Measurements from ENCODE around the gene PIGN. TPM values are rescaled to one million over a fixed set of nuclear protein-coding genes. Genes with fewer than 3 reads are reported as not detected.

Gene PIGN
- total RNA-seq, 1 experiment from 2014 or later = 30.9 TPM

DNA sequence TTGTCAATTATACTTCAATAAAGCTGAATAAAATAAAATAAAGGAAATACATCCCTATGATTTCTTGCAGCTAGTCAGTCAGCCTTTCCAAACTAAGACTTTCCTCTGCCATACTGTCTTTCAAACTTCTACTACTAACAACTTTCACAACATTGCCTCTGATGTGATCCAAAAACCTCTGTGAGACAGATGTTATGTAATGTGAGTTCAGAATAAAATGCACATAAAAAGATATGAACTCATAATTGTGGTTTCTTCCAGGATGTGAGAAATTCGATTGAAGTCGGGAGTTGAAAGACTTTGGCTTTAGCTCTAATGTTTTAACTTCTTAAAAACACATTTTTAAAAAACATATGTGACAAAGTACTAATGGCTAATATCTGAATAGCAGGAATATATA, 98.7 kb downstream of the PIGN start:
- Histone ChIP-seq H3K14ac (ENCODE audit: insufficient read depth, low read length) (no peak overlapping the region), H3K56ac (ENCODE audit: insufficient read length, low read depth, low read length) (no peak overlapping the region), H3K4ac (ENCODE audit: low read depth, low read length) (no peak overlapping the region), H3K27ac (ENCODE audit: insufficient read length, low read depth, low read length) (no peak overlapping the region), H3K23ac (ENCODE audit: insufficient read length, low read depth, low read length) (no peak overlapping the region), H2BK120ac (ENCODE audit: low read depth, low read length, poor library complexity, severe bottlenecking) (no peak overlapping the region), H4K5ac (ENCODE audit: insufficient read length, low read depth, low read length) (no peak overlapping the region), H3K4me1 (ENCODE audit: insufficient read depth, low read length) (no peaks in the 10 kb centered on the region), H2BK15ac (ENCODE audit: low read depth, low read length) (no peak overlapping the region), H2BK20ac (ENCODE audit: low read depth, low read length, poor library complexity, severe bottlenecking) (no peak overlapping the region), H2BK12ac (ENCODE audit: insufficient read length, low read depth, low read length) (no peak overlapping the region), H3K4me2 (ENCODE audit: insufficient read depth, insufficient read length, low read length) (no peak overlapping the region), H3K27me3 (ENCODE audit: insufficient read depth, low read length) (no peaks in the 10 kb centered on the region), H3T11ph (ENCODE audit: low read length) (no peak overlapping the region), H4K8ac (replicated peaks; ENCODE audit: insufficient read length, low read depth, low read length) (no peak overlapping the region), H3K23me2 (ENCODE audit: insufficient read length, low read depth, low read length, poor library complexity, severe bottlenecking) (no peaks in the 10 kb centered on the region), H4K20me1 (ENCODE audit: control insufficient read depth, insufficient read depth, insufficient read length) (no peaks in the 10 kb centered on the region), H3K18ac (ENCODE audit: insufficient read length, low read depth, low read length) (no peak overlapping the region), H3K79me1 (ENCODE audit: insufficient read depth, low read depth, low read length, poor library complexity, severe bottlenecking) (no peaks in the 10 kb centered on the region), H2AK5ac (ENCODE audit: insufficient read length, low read length) (no peak overlapping the region), H3K9me3 (ENCODE audit: control insufficient read depth, low read depth, low read length) (no peaks in the 10 kb centered on the region), H2BK5ac (ENCODE audit: insufficient read length, low read length) (no peak overlapping the region), H3K9ac (ENCODE audit: extremely low read depth, insufficient read length, low read length) (no peak overlapping the region), H4K91ac (ENCODE audit: insufficient read length, low read depth, low read length) (no peak overlapping the region), H3K79me2 (ENCODE audit: insufficient read depth, low read length) (no peaks in the 10 kb centered on the region), H2AFZ (ENCODE audit: low read length) (no peak overlapping the region)
- Mint-ChIP-seq H3K27me3 (ENCODE audit: low read depth) (no peaks in the 10 kb centered on the region), H3K36me3 (ENCODE audit: insufficient read depth in 1 of 3, low read depth in 3 of 3) (peaks cover 0 to 10% (median 0%) of the 10 kb centered on the region in 3 experiments; a peak in 3 of 7 replicates), H3K27ac (no peak overlapping the region), H3K9me3 (no peaks in the 10 kb centered on the region), H3K4me1 (peaks cover 0 to 2% of the 10 kb centered on the region in 2 experiments; a peak in 1 of 4 replicates), H3K4me3 (no peak overlapping the region)
- WGBS (ENCODE audit: extremely low coverage, insufficient read length, low lambda C conversion rate) = no CpG with 5 or more reads among the region's 2 CpGs
- DNase-seq = no peak
- no peak for TF ChIP-seq CTCF (conservative IDR thresholded peaks at IDR 0.05)

Measured in H9 (cell line).